Embryonic facial prominence (tissue), 1 donor: ENCODE data around the gene PISD.
"Not testable (repeated sequence)": the region's sequence is repeated elsewhere in the genome, so short reads cannot be mapped to it uniquely, and the experiment has no call there.

Experiments
- DNase-seq: peaks from one replicate; pipeline ENCODE4 v3.0.0-alpha.2; 2016; ENCODE audit errors: extremely low spot score

The PISD gene

DNA sequence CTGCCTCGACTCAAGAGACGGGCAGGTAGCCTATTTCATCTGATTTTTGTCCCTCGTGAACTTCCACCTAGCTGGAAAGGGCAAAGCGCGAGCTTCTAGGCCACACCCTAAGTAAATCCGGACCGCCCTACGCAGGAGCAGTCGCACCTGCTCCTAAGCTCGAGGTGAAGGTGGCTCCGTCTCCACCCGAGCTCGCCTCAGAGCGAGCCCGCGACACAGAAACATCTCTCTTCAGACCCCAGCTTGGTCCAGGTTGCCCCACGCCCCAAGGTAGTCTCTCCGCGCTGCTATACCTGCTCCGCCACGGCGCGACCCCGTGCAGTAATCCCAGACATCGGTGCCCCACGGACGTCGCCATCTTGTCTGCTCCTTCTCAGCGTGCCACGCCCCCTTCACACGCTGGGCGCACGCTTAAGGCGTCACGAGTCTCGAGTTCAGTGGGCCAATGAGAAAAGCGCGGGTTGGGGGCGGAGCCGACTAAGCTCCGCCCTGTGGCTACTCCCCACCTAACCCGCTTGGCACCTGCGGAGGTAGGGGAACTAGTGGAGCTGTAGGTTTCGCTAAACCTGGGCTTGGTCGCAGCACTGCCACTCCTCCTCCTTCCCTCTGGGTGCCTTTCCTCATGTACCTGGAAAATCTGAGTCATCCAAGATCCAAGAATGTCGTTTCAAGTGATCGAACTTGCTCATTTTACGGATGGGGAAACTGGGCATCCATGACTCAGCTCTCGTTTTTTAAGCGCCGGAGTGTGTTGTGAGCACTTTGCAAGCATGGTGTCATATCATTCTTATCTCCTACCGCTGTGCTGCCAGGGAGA is at the start of gene PISD:
Gene PISD (minus strand): TSS at position 365 of the 817 bp plus-strand sequence. CDS start 7 bp downstream, at position 358.
- peak; percentile 85 for DNase-seq

DNA sequence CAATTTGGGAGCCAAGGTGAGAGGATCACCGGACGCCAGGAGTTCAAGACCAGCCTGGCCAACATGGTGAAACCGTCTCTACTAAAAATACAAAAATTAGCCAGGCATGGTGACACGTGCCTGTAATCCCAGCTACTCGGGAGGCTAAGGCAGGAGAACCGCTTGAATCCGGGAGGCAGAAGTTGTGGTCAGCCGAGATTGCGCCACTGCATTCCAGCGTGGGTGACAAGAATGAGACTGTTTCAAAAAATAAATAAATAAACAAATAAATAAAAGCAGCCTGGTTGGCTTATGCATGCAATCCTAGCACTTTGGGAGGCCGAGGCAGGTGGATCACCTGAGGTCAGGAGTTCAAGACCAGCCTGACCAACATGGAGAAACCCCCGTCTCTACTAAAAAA is 49.2 kb upstream of the PISD start:
- not testable (repeated sequence) for DNase-seq

DNA sequence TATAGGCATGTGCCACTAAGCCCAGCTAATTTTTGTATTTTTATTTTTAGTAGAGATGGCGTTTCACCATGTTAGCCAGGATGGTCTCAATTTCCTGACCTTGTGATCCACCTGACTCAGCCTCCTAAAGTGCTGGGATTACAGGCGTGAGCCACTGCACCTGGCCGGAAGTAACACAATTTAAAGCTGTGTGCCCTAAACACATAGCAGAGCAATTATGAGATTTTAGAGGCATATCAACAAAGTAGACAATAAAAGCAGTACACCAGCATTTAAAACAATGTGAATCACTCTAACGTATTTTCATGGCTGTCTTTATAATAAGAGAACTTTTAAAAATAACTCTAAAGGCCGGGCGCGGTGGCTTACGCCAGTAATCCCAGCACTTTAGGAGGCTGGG is 45.5 kb upstream of the PISD start:
- no peak for DNase-seq

DNA sequence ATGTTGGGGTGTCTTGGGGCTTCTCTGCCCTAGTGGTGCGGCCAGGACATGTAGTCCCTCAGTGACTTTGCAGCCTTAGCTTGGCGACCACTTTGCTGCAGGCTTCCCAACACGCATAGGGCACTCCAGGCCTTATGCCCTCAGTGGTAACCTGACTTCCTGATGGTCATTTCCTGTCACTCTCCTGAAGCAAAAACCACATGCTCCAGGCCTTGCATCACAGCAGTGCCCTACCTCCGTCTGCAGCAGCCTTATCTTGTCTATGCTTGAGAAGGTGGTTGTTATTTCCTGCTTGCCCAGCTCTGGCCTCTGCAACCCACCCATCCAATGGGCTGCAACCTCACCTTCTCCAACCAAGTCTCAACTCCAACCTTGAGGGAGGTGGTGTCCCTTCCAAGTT is 33.4 kb upstream of the PISD start:
- DNase-seq, result no peak

DNA sequence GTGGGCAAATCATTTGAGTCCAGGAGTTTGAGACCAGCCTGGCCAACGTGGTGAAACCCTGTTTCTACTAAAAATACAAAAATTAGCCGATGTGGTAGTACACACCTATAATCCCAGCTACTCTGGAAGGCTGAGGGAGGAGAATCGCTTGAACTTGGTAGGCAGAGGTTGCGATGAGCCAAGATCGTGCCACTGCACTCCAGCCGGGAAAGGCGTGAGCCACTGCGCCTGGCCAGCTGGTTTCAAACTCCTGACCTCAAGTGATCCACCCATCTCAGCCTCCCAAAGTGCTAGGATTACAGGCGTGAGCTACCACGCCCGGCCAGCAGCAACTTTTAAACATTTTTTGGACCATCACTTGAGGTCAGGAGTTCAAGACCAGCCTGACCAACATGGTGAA is 32.0 kb upstream of the PISD start:
- not testable (repeated sequence) for DNase-seq

DNA sequence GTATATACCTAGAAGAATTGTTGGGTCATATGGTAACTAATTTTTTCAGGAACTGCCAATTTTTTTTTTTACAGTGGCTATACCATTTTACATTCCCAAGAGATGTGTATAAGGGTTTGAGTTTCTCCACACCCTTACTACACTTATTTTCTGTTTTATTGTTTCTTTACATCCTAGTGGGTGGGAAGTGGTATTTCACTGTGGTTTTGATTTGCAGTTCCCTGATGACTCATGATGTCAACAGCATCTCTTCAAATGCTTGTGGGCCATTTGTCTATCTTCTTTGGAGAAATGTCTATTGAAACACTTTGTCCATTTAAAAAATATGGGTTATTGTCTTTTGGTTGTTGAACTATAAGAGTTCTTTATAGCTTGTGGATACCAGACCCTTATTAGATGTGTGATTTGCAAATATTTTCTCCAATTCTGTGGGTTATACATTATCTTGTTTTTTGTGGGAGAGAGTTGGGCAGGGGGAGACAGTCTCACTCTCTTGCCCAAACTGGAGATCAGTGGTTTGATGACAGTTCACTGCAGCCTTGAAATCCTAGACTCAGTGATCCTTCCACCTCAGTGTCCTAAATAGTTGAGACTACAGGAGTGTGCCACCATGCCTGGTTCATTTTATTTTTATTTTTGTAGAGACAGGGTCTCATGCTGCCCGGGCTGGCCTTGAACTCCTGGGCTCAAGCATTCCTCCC is 30.3 kb upstream of the PISD start:
- no peak for DNase-seq

DNA sequence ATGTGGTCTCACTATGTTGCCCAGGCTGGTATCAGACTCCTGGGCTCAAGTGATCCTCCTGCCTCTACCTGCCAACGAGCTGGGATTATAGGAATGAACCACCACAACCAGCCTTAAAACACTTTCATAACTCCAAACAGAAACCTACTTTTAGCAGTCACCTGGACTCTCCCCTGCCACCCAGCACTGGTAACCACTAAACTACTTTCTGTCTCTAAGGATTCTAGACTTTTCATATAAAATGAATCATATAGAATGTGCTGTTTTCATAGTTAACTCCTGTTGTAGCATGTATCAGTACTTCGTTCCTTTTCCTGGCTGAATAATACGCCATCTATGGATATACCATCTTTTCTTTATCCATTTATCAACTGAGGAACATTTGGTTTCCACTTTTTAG is 29.4 kb upstream of the PISD start:
- no peak for DNase-seq

DNA sequence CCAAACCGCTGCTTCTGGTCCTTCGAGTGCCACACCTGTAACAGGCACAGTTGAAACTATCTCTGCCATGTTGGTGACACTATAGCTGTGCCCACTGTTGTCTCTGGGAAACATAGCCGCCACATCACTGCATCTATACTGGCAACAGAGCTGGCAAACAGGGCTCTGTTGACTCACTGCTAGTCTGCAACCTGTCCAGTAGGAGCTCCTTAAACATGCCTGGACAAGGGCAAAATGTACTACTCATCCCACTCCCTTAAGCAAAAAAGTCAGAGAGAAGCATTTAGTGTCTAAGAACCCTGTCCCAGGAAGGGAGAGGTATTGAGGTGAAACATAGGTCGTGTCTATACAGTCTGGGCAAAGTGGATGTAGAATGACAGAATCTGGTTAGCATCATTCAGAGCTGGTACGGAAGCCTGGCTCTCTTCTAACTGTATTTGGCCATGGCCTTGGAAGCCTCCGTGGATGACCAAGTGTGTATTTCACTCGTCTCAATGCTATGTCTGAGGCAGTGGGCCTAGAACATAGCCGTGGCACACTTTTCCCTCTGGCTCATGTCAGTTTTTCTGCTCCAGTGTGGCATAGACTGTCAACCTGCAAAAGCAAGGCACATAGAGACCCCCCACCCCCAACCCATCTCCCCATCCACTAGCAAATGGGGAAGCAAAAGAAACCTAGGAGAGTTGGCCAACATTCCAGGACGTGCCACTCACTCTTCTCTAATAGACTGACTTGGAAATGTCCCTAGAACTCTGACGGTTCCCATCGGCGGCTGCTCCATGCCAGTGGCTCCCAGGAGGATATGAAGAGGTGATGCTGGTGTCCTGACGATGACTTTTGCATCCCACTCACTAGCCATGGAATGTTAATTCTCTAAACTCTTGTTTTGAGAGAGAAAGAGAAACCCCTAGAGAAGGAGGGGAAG is 21.4 kb upstream of the PISD start:
- DNase-seq, result no peak

DNA sequence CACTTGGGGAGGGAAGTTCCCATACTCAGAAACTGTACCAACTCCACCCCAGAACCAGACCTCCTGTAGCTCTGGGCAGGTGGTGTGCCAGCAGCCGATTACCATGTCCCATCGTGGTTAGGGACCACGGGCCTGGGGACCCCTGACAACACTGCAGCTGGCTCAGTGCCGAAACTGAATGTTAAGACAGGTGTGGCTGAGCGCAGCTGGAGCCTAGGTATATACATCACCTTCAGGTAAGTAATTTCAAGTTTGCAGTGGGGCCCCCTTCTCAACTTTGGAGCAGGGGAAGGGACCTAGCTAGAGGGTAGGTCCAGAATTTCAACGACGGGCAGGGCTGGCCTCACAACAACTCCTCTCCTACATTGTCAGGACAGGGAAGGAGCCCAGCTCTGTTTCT is 20.7 kb upstream of the PISD start:
- no peak for DNase-seq

DNA sequence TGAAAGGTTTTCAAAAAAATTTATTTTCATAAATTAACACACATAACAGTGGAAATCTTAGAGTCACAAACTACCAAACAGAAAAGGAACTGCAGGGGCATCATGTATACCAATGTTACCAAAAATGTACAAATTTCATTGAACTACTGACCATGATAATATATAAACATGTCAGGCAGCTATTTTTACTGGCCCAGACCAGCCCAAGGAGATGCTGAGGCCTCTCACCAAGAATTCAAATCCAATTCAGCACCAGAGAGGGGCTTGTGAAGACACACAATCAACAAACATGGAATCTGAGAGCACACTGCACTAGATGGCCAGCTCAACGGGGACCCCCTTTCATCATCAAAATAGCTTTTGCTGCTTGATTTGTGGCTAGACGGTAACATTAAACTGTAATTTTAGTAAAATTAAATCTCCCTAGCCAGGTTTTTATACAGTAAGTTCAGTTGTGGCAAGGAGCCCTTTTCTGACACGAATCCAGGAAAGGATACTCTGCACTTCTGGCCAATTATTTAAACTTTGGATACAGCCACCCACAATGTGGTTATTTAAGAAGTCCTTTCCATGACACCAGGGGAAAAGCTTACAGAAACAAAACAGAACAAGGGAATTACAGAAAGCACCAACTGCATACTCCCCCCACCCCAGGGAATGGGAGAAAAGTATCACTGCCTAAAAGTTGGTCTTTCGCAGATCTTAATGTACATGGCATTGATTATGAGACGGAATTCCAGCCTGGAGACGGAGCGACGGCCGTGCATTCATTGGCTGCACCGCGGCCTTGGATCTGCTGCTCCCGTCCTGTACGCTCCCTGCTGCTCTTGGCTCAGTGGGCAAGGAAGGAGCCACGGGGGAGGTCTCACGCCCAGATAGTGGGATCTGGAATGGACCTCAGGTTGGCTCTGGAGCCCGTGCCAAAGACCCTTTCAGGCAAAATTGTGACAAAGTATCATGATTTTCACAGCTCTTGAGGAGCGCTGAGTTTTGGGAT is 19.6 kb upstream of the PISD start:
- peak; percentile 29 for DNase-seq

DNA sequence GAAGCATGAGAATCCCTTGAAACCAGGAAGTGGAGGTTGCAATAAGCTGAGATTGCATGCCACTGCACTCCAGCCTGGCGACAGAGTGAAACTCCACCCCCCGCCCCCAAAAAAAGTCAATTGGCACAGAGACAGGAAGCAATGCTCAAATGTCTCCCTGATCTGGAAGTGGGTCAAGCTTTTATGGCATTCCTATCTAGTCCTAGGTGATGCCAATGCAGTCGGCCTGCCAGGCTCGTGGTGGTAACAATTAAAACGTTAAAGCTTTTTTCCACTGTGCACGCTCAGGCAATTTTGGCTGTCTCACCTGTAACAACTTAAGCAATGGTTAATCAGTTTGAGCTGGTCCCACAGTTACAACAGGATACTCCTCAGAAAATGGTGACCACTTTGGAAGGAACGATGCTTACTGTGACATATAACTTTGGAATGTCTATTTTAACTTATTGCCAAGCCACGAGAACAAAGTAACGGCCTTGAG is 18.9 kb upstream of the PISD start:
- no peak for DNase-seq

DNA sequence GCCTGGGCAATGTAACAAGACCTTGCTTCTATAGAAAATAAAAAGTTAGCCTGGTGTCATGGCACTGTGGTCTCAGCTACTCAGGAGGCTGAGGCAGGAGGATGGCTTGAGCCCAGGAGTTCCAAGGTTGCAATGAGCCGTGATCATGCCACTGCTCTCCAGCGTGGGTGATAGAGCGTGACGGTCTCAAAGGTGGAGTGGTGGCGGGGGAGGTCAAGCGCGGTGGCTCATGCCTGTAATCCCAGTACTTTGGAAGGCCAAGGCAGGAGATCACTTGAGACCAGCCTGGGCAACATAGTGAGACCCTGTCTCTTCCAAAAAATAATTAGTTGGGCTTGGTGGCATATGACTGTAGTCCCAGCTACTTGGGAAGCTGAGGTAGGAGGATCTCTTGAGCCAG is 16.7 kb upstream of the PISD start:
- DNase-seq, result no peak

DNA sequence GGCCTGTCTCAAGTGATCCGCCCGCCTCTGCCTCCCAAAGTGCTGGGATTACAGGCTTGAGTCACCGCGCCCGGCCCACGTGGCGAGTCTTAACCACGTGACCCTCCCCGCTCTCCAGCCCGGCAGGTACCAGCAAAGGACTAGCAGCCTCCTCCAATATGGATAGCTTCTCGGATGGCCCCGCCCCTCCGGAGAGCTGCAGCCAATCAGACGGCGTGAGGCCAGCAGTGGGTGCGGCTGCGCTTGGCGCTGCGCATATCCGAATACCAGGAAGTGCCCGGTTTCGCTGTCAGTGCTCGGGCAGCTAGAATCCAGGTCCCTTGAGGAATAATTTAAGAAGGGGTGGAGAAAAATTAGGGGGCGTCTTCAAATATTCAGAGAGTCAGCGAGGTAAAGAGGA is 14.7 kb upstream of the PISD start:
- DNase-seq, result peak; percentile 59

DNA sequence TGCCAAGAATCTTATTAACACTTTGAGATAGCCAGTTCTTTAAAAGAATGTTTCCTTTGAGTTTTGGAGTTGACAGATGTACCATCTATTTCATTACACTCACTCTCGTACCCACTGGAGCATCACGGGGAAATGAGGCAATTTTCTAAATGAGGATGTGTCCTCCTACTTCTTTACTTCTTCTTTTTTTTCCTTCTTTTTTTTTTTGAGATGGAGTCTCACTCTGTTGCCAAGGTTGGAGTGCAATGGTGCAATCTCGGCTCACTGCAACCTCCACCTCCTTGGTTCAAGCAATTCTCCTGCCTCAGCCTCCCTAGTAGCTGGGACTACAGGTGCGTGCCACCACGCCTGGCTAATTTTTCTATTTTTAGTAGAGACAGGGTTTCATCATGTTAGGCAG is 12.2 kb upstream of the PISD start:
- DNase-seq, result not testable (repeated sequence)

DNA sequence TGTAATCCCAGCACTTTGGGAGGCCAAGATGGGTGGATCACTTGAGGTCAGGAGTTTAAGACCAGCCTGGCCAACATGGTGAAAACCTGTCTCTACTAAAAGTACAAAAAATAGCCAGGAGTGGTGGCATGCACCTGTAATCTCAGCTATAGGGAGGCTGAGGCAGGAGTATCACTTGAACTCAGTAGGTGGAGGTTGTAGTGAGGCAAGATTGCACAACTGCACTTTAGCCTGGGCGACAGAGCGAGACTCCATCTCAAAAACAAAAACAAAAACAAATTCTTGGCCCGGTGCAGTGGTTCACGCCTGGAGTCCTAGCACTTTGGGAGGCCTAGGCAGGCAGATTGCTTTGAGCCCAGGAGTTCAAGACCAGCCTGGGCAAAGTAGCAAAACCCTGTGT is 6.8 kb upstream of the PISD start:
- not testable (repeated sequence) for DNase-seq

DNA sequence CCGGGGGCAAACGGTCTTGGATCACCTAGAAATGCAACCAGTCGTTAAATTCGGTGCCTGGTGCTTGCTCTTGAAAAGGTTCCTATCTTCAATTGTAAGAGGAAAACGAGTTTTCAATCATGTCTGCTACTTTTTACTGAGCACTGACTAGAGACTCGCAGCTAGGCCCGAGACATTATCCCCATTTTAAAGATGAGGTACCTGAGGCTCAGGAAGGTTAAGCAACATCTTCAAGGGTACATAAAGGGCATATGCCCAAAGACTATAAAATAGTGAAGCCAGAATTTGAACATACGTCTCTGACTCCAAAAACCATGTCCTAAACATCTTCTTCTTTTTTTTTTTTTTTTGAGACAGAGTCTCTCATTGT is 638 bp upstream of the PISD start:
- no peak for DNase-seq

DNA sequence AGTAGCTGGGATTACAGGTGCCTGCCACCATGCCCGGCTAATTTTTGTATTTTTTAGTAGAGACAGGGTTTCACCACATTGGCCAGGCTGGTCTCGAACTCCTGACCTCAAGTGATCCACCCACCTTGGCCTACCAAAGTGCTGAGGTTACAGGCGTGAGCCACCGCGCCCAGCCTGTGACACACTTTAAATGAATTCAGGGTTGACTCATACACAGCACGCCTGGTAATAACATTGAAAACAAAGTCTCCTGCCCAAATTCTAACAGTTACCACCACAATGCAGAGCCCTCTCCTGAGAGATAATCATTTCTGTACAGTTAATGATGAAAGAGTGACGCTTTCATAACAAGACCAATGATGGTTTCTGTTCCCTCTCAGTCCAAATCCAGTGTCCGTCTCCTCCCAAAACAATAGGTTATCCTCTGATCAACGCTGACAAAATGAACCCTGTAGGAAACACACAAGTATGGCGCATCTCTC is 1.1 kb downstream of the PISD start:
- not testable (repeated sequence) for DNase-seq

DNA sequence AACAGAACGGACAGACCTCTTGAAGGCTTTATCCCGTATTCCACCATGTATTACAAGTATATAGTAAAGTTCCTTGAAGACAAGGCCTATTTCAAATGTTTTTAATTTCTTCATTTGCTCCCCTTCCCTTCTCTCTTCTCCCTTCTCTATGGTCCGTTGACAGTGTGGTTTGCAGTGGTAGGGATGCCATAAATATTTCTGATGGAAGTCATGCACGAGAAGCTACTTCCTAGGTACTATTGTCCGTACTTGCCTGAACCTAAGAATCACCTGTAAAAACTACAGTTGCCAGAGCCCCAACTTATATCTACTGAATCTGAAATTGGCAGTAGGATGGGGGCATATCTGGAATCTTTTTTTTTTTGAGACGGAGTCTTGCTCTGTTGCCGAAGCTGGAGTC is 2.8 kb downstream of the PISD start:
- no peak for DNase-seq

DNA sequence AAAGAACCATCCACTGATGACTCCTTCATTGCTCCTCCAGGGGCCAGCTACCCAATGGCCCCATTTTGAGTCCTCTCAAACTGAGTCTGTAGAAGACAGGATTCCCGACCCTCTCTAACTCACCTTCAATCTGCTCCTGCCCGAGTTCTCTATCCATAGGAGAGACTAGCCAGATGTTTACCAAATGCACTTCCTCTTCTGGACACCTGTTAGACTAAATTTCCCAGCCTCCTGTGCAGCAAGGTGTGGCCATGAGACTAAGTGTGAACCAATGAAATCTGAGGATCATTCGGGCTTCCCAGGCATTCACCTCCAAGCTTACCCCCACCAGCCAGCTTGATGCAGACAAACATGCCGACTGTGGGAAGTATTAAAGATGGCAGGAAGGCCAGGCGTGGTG is 7.6 kb downstream of the PISD start:
- no peak for DNase-seq

DNA sequence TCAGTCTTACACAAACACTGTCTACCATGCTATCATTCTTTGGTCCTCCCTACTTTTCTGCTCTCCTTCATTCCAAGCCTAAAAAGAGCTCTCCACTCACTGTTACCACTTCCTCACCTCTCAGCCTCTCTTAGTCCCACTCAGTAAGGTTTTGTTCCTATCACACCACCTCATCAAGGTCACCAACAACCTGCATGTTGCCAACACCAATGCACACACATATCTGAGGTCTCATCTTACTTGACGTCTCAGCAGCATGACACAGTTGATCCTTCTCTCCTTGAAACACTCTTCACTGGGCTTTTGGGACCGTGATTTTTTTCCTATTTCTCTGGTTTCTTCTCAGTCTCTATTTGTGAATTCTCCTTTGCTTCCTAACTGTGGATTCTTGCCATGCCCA is 8.1 kb downstream of the PISD start:
- no peak for DNase-seq
